GM12891 (cell line): ENCODE data around the gene GATAD2A.
"Not testable (repeated sequence)": the region's sequence is repeated elsewhere in the genome, so short reads cannot be mapped to it uniquely, and the experiment has no call there.

ENCODE experiments used
- DNase-seq: peaks from one replicate; pipeline ENCODE4 v3.0.0; 2011; ENCODE audit warnings: low spot score; ENCODE audit not compliant: insufficient read length
- FAIRE-seq: peaks from 2 replicates; lab custom pipeline; 2011; peaks lifted over from hg19 to GRCh38; lab: Jason Lieb, UNC
- PAX5 ChIP-seq: IDR thresholded peaks from 2 replicates; pipeline ENCODE4 v1.6.1; 2011; ENCODE audit warnings: low read length, moderate library complexity, mild to moderate bottlenecking; ENCODE audit not compliant: insufficient read depth, severe bottlenecking
- POLR2A ChIP-seq: IDR thresholded peaks from 2 replicates; pipeline ENCODE4 v1.6.1; 2011; ENCODE audit warnings: low read depth, low read length, control low read depth
- POLR2AphosphoS5 ChIP-seq: IDR thresholded peaks from 2 replicates; pipeline ENCODE4 v1.6.1; 2011; ENCODE audit warnings: low read depth, low read length, control low read depth
- POU2F2 ChIP-seq: IDR thresholded peaks from 2 replicates; pipeline ENCODE4 v1.6.1; 2011; ENCODE audit warnings: low read depth, mild to moderate bottlenecking, control low read depth, low read length, moderate library complexity
- SPI1 ChIP-seq: IDR thresholded peaks from 2 replicates; pipeline ENCODE4 v1.6.1; 2011; ENCODE audit warnings: low read depth, low read length, control low read depth
- TAF1 ChIP-seq: IDR thresholded peaks from 2 replicates; pipeline ENCODE4 v1.6.1; 2011; ENCODE audit warnings: low read depth, low read length, control low read depth

The GATAD2A gene

GRCh38 chr19:19379527-19379926, 25.9 kb upstream of the GATAD2A start:
- FAIRE-seq (no peak), DNase-seq (no peak)
- TF ChIP-seq POLR2A, result no peak

GRCh38 chr19:19380316-19380715, 25.2 kb upstream of the GATAD2A start:
- not testable (repeated sequence) for FAIRE-seq, DNase-seq

- TF ChIP-seq PAX5, result no peak
- TF ChIP-seq POU2F2, result no peak
- TF ChIP-seq TAF1, result no peak
- no peak for TF ChIP-seq SPI1
- FAIRE-seq, result no peak
- DNase-seq, result no peak
These were observed 24.2 kb upstream of the GATAD2A start for GRCh38 chr19:19381007-19381926.

GRCh38 chr19:19382118-19382517, 23.4 kb upstream of the GATAD2A start:
- TF ChIP-seq SPI1 (no peak), POLR2A (no peak), PAX5 (no peak)
- no peak for FAIRE-seq
- no peak for DNase-seq

- DNase-seq (no peak), FAIRE-seq (no peak)
- TF ChIP-seq PAX5, result no peak
- no peak for TF ChIP-seq TAF1
- TF ChIP-seq POU2F2, result no peak
- no peak for TF ChIP-seq POLR2AphosphoS5
- TF ChIP-seq POLR2A, result no peak
- TF ChIP-seq SPI1, result no peak
These were observed 21.0 kb upstream of the GATAD2A start for GRCh38 chr19:19384486-19384885.

GRCh38 chr19:19385131-19385895, 20.2 kb upstream of the GATAD2A start:
- TF ChIP-seq TAF1, result no peak
- TF ChIP-seq SPI1, result 0 out of 2 replicates have a peak, but pooled peaks have one; percentile 12
- TF ChIP-seq POLR2A, result 0 out of 2 replicates have a peak, but pooled peaks have one; percentile 35
- peak; percentile 89 for DNase-seq
- FAIRE-seq, result peak; percentile 98

- TF ChIP-seq POU2F2, result no peak
- 0 out of 2 replicates have a peak, but pooled peaks have one; percentile 24 for TF ChIP-seq SPI1
- peak; percentile 56; the same call in 1 of the 2 replicates for TF ChIP-seq POLR2A
- peak; percentile 13; the same call in 1 of the 2 replicates for TF ChIP-seq TAF1
- no peak for FAIRE-seq
- no peak for DNase-seq
These were observed 19.3 kb upstream of the GATAD2A start for GRCh38 chr19:19385896-19386869.

GRCh38 chr19:19387108-19387507, 18.4 kb upstream of the GATAD2A start:
- TF ChIP-seq POLR2AphosphoS5, result no peak
- TF ChIP-seq POLR2A, result no peak
- no peak for TF ChIP-seq PAX5
- TF ChIP-seq TAF1, result no peak
- no peak for TF ChIP-seq POU2F2
- TF ChIP-seq SPI1, result no peak
- DNase-seq (no peak), FAIRE-seq (no peak)

- no peak for TF ChIP-seq POLR2A
- TF ChIP-seq TAF1, result no peak
- no peak for TF ChIP-seq SPI1
- no peak for TF ChIP-seq POU2F2
- TF ChIP-seq POLR2AphosphoS5, result no peak
- no peak for TF ChIP-seq PAX5
- DNase-seq (no peak), FAIRE-seq (no peak)
These were observed 16.6 kb upstream of the GATAD2A start for GRCh38 chr19:19388568-19389555.

GRCh38 chr19:19389683-19390082, 15.8 kb upstream of the GATAD2A start:
- FAIRE-seq, DNase-seq: not testable (repeated sequence)

GRCh38 chr19:19394333-19394732, 11.1 kb upstream of the GATAD2A start:
- not testable (repeated sequence) for DNase-seq, FAIRE-seq
